ENCODE measurements around the gene FRY. TPM values are rescaled to one million over a fixed set of nuclear protein-coding genes. Genes with fewer than 3 reads are reported as not detected.

FRY gene
- total and polyA plus RNA-seq, 4 donors: 6.2 to 31.2 (median 12.7) TPM

DNA sequence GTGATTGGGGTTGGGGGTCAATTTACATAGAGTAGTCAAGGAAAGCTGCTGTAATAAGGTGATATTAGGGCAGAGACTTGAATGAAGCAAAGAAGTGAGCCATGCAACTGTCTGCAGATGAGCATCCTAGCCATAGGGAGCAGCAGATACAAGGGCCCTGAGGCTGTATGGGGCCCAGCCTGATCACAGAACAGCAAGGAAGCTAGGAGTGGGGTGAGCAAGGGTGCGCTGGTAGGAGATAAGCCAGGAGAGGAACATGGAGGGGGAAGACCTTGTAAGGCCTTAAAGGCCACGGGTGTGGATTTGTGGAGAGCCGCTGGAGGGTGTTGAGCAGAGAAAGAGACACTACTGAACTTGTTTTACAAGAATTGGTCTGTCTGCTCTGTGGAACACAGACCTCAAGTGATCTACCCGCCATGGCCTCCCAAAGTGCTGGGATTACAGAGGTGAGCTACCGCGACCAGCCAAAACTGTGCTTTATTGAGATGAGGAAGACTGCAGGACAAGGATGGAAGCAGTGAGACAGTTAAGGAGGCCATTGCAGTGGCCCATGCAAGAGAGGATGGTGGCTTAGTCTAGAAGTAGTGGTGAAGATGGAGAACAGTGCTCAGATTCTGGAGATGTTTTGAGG lies 190.6 kb downstream of the FRY start:
- Histone ChIP-seq H3K9me3 (ENCODE audit: control insufficient read depth in 4 of 4, low read length in 3 of 4) (no peaks in the 10 kb centered on the region), H3K27ac (ENCODE audit: low read depth in 1 of 2, low read length in 2 of 2) (no peak overlapping the region), H3K9ac (ENCODE audit: low read depth in 1 of 2, low read length in 2 of 2) (no peak overlapping the region), H3K4me1 (ENCODE audit: control insufficient read depth in 4 of 4, insufficient read depth in 4 of 4, low read length in 3 of 4) (no peaks in the 10 kb centered on the region), H3K36me3 (ENCODE audit: control insufficient read depth in 4 of 4, insufficient read depth in 3 of 4, low read depth in 1 of 4, low read length in 3 of 4) (peaks cover 0 to 28% (median 14%) of the 10 kb centered on the region in 4 donors), H3K27me3 (ENCODE audit: control insufficient read depth in 4 of 4, insufficient read depth in 4 of 4, low read length in 3 of 4) (no peaks in the 10 kb centered on the region), H3K4me3 (ENCODE audit: low read depth in 1 of 3, low read length in 3 of 3) (no peak overlapping the region)
- 97% methylated on average over 6 of the region's 6 CpGs for WGBS
- no peak for DNase-seq (ENCODE audit: low spot score)
- TF ChIP-seq RXRA (IDR thresholded peaks at IDR 0.05): no peak
- TF ChIP-seq, protein P1, sequence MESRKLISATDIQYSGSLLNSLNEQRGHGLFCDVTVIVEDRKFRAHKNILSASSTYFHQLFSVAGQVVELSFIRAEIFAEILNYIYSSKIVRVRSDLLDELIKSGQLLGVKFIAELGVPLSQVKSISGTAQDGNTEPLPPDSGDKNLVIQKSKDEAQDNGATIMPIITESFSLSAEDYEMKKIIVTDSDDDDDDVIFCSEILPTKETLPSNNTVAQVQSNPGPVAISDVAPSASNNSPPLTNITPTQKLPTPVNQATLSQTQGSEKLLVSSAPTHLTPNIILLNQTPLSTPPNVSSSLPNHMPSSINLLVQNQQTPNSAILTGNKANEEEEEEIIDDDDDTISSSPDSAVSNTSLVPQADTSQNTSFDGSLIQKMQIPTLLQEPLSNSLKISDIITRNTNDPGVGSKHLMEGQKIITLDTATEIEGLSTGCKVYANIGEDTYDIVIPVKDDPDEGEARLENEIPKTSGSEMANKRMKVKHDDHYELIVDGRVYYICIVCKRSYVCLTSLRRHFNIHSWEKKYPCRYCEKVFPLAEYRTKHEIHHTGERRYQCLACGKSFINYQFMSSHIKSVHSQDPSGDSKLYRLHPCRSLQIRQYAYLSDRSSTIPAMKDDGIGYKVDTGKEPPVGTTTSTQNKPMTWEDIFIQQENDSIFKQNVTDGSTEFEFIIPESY (IDR thresholded peaks at IDR 0.05): no peak
- TF ChIP-seq, protein P2, sequence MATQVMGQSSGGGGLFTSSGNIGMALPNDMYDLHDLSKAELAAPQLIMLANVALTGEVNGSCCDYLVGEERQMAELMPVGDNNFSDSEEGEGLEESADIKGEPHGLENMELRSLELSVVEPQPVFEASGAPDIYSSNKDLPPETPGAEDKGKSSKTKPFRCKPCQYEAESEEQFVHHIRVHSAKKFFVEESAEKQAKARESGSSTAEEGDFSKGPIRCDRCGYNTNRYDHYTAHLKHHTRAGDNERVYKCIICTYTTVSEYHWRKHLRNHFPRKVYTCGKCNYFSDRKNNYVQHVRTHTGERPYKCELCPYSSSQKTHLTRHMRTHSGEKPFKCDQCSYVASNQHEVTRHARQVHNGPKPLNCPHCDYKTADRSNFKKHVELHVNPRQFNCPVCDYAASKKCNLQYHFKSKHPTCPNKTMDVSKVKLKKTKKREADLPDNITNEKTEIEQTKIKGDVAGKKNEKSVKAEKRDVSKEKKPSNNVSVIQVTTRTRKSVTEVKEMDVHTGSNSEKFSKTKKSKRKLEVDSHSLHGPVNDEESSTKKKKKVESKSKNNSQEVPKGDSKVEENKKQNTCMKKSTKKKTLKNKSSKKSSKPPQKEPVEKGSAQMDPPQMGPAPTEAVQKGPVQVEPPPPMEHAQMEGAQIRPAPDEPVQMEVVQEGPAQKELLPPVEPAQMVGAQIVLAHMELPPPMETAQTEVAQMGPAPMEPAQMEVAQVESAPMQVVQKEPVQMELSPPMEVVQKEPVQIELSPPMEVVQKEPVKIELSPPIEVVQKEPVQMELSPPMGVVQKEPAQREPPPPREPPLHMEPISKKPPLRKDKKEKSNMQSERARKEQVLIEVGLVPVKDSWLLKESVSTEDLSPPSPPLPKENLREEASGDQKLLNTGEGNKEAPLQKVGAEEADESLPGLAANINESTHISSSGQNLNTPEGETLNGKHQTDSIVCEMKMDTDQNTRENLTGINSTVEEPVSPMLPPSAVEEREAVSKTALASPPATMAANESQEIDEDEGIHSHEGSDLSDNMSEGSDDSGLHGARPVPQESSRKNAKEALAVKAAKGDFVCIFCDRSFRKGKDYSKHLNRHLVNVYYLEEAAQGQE (IDR thresholded peaks at IDR 0.05): no peak
- TF ChIP-seq RAD21 (IDR thresholded peaks at IDR 0.05): no peak
- no peak for TF ChIP-seq FOXA2 (IDR thresholded peaks at IDR 0.05)
- TF ChIP-seq NR2F2 (IDR thresholded peaks at IDR 0.05): no peak
- TF ChIP-seq, protein P3, sequence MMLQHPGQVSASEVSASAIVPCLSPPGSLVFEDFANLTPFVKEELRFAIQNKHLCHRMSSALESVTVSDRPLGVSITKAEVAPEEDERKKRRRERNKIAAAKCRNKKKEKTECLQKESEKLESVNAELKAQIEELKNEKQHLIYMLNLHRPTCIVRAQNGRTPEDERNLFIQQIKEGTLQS (IDR thresholded peaks at IDR 0.05): no peak
- TF ChIP-seq, protein P4, sequence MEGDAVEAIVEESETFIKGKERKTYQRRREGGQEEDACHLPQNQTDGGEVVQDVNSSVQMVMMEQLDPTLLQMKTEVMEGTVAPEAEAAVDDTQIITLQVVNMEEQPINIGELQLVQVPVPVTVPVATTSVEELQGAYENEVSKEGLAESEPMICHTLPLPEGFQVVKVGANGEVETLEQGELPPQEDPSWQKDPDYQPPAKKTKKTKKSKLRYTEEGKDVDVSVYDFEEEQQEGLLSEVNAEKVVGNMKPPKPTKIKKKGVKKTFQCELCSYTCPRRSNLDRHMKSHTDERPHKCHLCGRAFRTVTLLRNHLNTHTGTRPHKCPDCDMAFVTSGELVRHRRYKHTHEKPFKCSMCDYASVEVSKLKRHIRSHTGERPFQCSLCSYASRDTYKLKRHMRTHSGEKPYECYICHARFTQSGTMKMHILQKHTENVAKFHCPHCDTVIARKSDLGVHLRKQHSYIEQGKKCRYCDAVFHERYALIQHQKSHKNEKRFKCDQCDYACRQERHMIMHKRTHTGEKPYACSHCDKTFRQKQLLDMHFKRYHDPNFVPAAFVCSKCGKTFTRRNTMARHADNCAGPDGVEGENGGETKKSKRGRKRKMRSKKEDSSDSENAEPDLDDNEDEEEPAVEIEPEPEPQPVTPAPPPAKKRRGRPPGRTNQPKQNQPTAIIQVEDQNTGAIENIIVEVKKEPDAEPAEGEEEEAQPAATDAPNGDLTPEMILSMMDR (IDR thresholded peaks at IDR 0.05; ENCODE audit: low read depth, low read length, missing input control): no peak
- no peak for TF ChIP-seq EGR1 (IDR thresholded peaks at IDR 0.05; ENCODE audit: low read depth in 2 of 2)
- TF ChIP-seq TAF1 (conservative IDR thresholded peaks at IDR 0.05): no peak
- TF ChIP-seq GABPA (IDR thresholded peaks at IDR 0.05 in 1 of 2, conservative IDR thresholded peaks at IDR 0.05 in 1 of 2): no peak
- TF ChIP-seq HNF4G (IDR thresholded peaks at IDR 0.05): no peak
- no peak for TF ChIP-seq YY1 (IDR thresholded peaks at IDR 0.05)
- TF ChIP-seq JUND (IDR thresholded peaks at IDR 0.05): no peak
- TF ChIP-seq, protein P5, sequence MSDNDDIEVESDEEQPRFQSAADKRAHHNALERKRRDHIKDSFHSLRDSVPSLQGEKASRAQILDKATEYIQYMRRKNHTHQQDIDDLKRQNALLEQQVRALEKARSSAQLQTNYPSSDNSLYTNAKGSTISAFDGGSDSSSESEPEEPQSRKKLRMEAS (IDR thresholded peaks at IDR 0.05): no peak
- TF ChIP-seq HNF4A (conservative IDR thresholded peaks at IDR 0.05): no peak
- no peak for TF ChIP-seq FOXA1 (IDR thresholded peaks at IDR 0.05)
